GM12878 (cell line): ENCODE results near the gene FANCI. TPM values are rescaled to one million over a fixed set of nuclear protein-coding genes. Genes with fewer than 3 reads are reported as not detected.

ENCODE experiments used
- ATAC-seq: fragments of 200-7000 bp; cut with Tn5 transposase; 3 replicates; pipeline ENCODE4 v1.9.1; 2020; ENCODE audit warnings: mild to moderate bottlenecking, moderate library complexity
- BruUV-seq: library from RNA; stranded (reverse); fragments of 400-500 nt; replicated peaks from 2 replicates; lab custom pipeline; 2021; lab: Mats Ljungman, UMichigan
- CTCF ChIA-PET: fragments of 300-600 bp; sonication (Branson Sonifier 250); formaldehyde crosslinking; extraction: SDS; loops from one replicate; lab custom pipeline; 2021; ENCODE audit warnings: inconsistent platforms; lab: Yijun Ruan, JAX
- POLR2A ChIA-PET: fragments of 350-600 bp; formaldehyde crosslinking; extraction: SDS; loops from one replicate; lab custom pipeline; 2021; ENCODE audit warnings: inconsistent platforms; lab: Charles Lee
- RAD21 ChIA-PET: fragments of 300-600 bp; sonication (Branson Sonifier 250); formaldehyde crosslinking; loops from one replicate; lab custom pipeline; 2023; ENCODE audit warnings: antibody characterized with exemption; ENCODE audit not compliant: unreplicated experiment; lab: Charles Lee
- SMC1A ChIA-PET: fragments of 300-600 bp; sonication (Branson Sonifier 250); formaldehyde crosslinking; loops from one replicate; lab custom pipeline; 2023; ENCODE audit not compliant: unreplicated experiment, uncharacterized antibody; lab: Charles Lee
- DNase-seq: peaks from one replicate; pipeline ENCODE4 v3.0.0-alpha.2; 2011; ENCODE audit warnings: low read depth, low spot score
- FAIRE-seq: peaks from 3 replicates; lab custom pipeline; 2011; peaks lifted over from hg19 to GRCh38; lab: Jason Lieb, UNC
- H2AFZ ChIP-seq: 2 replicates; pipeline ENCODE4 v1.6.0; 2011; ENCODE audit warnings: low read depth, low read length, control low read depth; ENCODE audit not compliant: control insufficient read depth
- H3K27ac ChIP-seq: 2 replicates; pipeline ENCODE4 v1.5.1; 2011; ENCODE audit warnings: control low read depth; ENCODE audit not compliant: control insufficient read depth, insufficient read depth
- H3K27me3 ChIP-seq, 2 experiments: replicated peaks in 1 of 2; 2 replicates each; pipeline versions ENCODE4 v1.6.0 to v1.6.1; 2011; ENCODE audit warnings: low read length in 1 of 2; ENCODE audit not compliant: control insufficient read depth in 2 of 2, insufficient read depth in 2 of 2
- H3K36me3 ChIP-seq, 2 experiments: 2 replicates each; pipeline ENCODE4 v1.5.1; 2011; ENCODE audit warnings: low read length in 1 of 2; ENCODE audit not compliant: control insufficient read depth in 2 of 2, insufficient read depth in 2 of 2
- H3K4me1 ChIP-seq: 2 replicates; pipeline ENCODE4 v1.6.1; 2011; ENCODE audit warnings: mild to moderate bottlenecking, low read length, moderate library complexity, mixed read lengths; ENCODE audit not compliant: control insufficient read depth, insufficient read depth
- H3K4me2 ChIP-seq: 2 replicates; pipeline ENCODE4 v1.6.0; 2011; ENCODE audit warnings: control low read depth; ENCODE audit not compliant: control insufficient read depth, insufficient read depth
- H3K4me3 ChIP-seq: fragments of 200-600 bp; sonication (generic); 2 replicates; pipeline ENCODE4 v1.5.1; 2016
- H3K79me2 ChIP-seq: 2 replicates; pipeline ENCODE4 v1.6.0; 2011; ENCODE audit warnings: low read length; ENCODE audit not compliant: control insufficient read depth, insufficient read depth
- H3K9ac ChIP-seq: 2 replicates; pipeline ENCODE4 v1.8.0; 2011; ENCODE audit warnings: low read length, control low read depth, mixed read lengths; ENCODE audit not compliant: control insufficient read depth, insufficient read depth
- H3K9me3 ChIP-seq: replicated peaks from 3 replicates; pipeline ENCODE4 v1.5.1; 2011; ENCODE audit warnings: mild to moderate bottlenecking, low read length; ENCODE audit not compliant: control insufficient read depth, insufficient read depth
- H4K20me1 ChIP-seq: 2 replicates; pipeline ENCODE4 v1.6.0; 2011; ENCODE audit not compliant: control insufficient read depth, insufficient read depth
- CTCF ChIP-seq, 3 experiments: IDR thresholded peaks in 2 of 3; conservative IDR thresholded peaks in 1 of 3; 2 replicates each; pipeline ENCODE4 v1.5.1; 2011; ENCODE audit warnings: low read depth in 3 of 3, low read length in 3 of 3, mild to moderate bottlenecking in 3 of 3, control low read depth in 2 of 3, moderate library complexity in 2 of 3, inconsistent platforms in 1 of 3, mixed read lengths in 1 of 3; ENCODE audit not compliant: control insufficient read depth in 2 of 3, insufficient read depth in 1 of 3; ENCODE audit errors: extremely low read depth in 1 of 3
- RAD21 ChIP-seq: IDR thresholded peaks from 2 replicates; pipeline ENCODE4 v1.6.1; 2011; ENCODE audit warnings: mild to moderate bottlenecking, low read depth, low read length, moderate library complexity; ENCODE audit not compliant: insufficient read depth
- RBBP5 ChIP-seq: fragments of 200-600 bp; sonication (generic); conservative IDR thresholded peaks from 2 replicates; pipeline ENCODE4 v1.6.1; 2016
- SMC3 ChIP-seq: IDR thresholded peaks from 2 replicates; pipeline ENCODE4 v1.6.1; 2011; ENCODE audit warnings: low read length, improper control_type of control experiment, borderline replicate concordance
- TCF7 ChIP-seq: IDR thresholded peaks from 2 replicates; pipeline ENCODE4 v1.6.1; 2014; ENCODE audit warnings: antibody characterized with exemption, borderline replicate concordance
- YBX1 ChIP-seq: fragments of 450-650 bp; IDR thresholded peaks from 2 replicates; pipeline ENCODE4 v1.6.1; 2016; ENCODE audit warnings: antibody characterized with exemption
- ZSCAN29 ChIP-seq: fragments of 450-650 bp; IDR thresholded peaks from 2 replicates; pipeline ENCODE4 v1.6.1; 2017; ENCODE audit warnings: mild to moderate bottlenecking, moderate library complexity
- WGBS: methylation state at CpG from one replicate; pipeline ENCODE4 v1.1.6; 2016; ENCODE audit warnings: low lambda C conversion rate; ENCODE audit not compliant: insufficient replicate concordance, insufficient coverage; ENCODE audit errors: missing lambda C conversion rate; 5-methylcytosine and 5-hydroxymethylcytosine counted together
- in situ Hi-C: fragments of 300-500 bp; cut with MboI; formaldehyde crosslinking; loops from 9 replicates; pipeline ENCODE4 v1.14.3; 2018; ENCODE audit warnings: mixed read lengths
- intact Hi-C: fragments of 100-400 bp; cut with micrococcal nuclease; formaldehyde crosslinking; loops from one replicate; pipeline ENCODE4 v1.14.2; 2022; ENCODE audit not compliant: unreplicated experiment
- polyA plus RNA-seq, 11 experiments: library from polyadenylated mRNA; depleted of rRNA in 4 of 11; unstranded in 6 of 11; stranded (reverse) in 5 of 11; fragments of >200 nt; fragmentation: Nextera tagmentation in 4 of 11; fragmentation: Illumina TruSeq in 1 of 11; extraction: Ambion mirVana in 4 of 11; extraction: Trizol in 1 of 11; gene quantifications; 1 replicate in 1 of 11; 2 replicates in 10 of 11; pipeline versions ENCODE4 v1.2.1 to v1.2.3, GENCODE V29; 2011 to 2016; ENCODE audit warnings: inconsistent platforms in 2 of 11, missing spikeins in 2 of 11, low read depth in 1 of 11
- total RNA-seq, 4 experiments: library from RNA; depleted of rRNA in 3 of 4; stranded (reverse); fragments of >200 nt in 3 of 4; fragmentation: Illumina TruSeq in 1 of 4; extraction: Trizol in 1 of 4; gene quantifications; 2 replicates each; pipeline versions ENCODE4 v1.2.1 to v1.2.3, GENCODE V29; 2013 to 2021

FANCI gene
- total and polyA plus RNA-seq, 10 of the 15 experiments (the other 5 are each of a cell fraction or from before 2014, with no cell fraction given) = 38.1 to 129 (median 82.4) TPM

- Histone ChIP-seq H3K36me3 (no peaks in the 10 kb centered on the region), H3K4me2 (no peak overlapping the region), H3K9ac (no peak overlapping the region), H3K9me3 (no peaks in the 10 kb centered on the region), H3K27me3 (peaks cover 8 to 14% of the 10 kb centered on the region in 2 experiments), H3K4me1 (no peaks in the 10 kb centered on the region), H4K20me1 (0 out of 2 replicates have a peak, but pooled peaks cover 3% of the 10 kb centered on the region), H3K4me3 (no peak overlapping the region), H3K27ac (no peak overlapping the region), H2AFZ (no peak overlapping the region), H3K79me2 (no peaks in the 10 kb centered on the region)
- 4% methylated on average over 1 of the region's 2 CpGs for WGBS
- DNase-seq = no peak
- BruUV-seq = no TSS peak
- SMC1A ChIA-PET = no interaction called here
- RAD21 ChIA-PET = interaction anchor here (1.8 kb wide), 1 partner anchor 147 kb away, joined by 4 read pairs; no protein-coding TSS in a partner anchor
- POLR2A ChIA-PET = no interaction called here
- intact Hi-C loops (no loop called here), in situ Hi-C loops (loop anchor here (5.0 kb wide), 1 partner anchor 118 kb away; no protein-coding TSS in a partner anchor)
- no peak for FAIRE-seq
- CTCF ChIA-PET = interaction anchor here (1.0 to 7.5 kb wide), 4 partner anchors 46 to 147 kb away, joined by 3 to 68 read pairs (median 3); no protein-coding TSS in a partner anchor
- ATAC-seq = no peak
- no peak for TF ChIP-seq ZSCAN29
- no peak for TF ChIP-seq TCF7
- TF ChIP-seq YBX1 = no peak
Observed at GRCh38 chr15:89353991-89354390, 110.2 kb downstream of the FANCI start.

- Histone ChIP-seq H4K20me1 (0 out of 2 replicates have a peak, but pooled peaks cover 3% of the 10 kb centered on the region), H3K27ac (no peak overlapping the region), H3K4me2 (no peak overlapping the region), H3K27me3 (peaks cover 13 to 27% of the 10 kb centered on the region in 2 experiments), H3K4me1 (no peaks in the 10 kb centered on the region), H3K4me3 (no peak overlapping the region), H3K9ac (no peak overlapping the region), H3K36me3 (no peaks in the 10 kb centered on the region), H3K9me3 (no peaks in the 10 kb centered on the region), H2AFZ (no peak overlapping the region), H3K79me2 (no peaks in the 10 kb centered on the region)
- WGBS = 10% methylated on average over 13 of the region's 13 CpGs
- FAIRE-seq (no peak), ATAC-seq (peak; percentile 18; the same call in 2 of the 3 replicates), DNase-seq (no peak)
- POLR2A ChIA-PET = interaction anchor here (0.6 kb wide), 1 partner anchor 91 kb away, joined by 4 read pairs; no protein-coding TSS in a partner anchor
- in situ Hi-C loops = no loop called here
- intact Hi-C loops = no loop called here
- RAD21 ChIA-PET = interaction anchor here (1.0 to 3.2 kb wide), 4 partner anchors 19 to 150 kb away, joined by 3 to 25 read pairs (median 9); no protein-coding TSS in a partner anchor
- SMC1A ChIA-PET = interaction anchor here (0.9 to 3.2 kb wide), 7 partner anchors 17 to 150 kb away, joined by 3 to 12 read pairs (median 4); no protein-coding TSS in a partner anchor
- TF ChIP-seq CTCF (IDR thresholded peaks at IDR 0.05 in 2 of 3, conservative IDR thresholded peaks at IDR 0.05 in 1 of 3; ENCODE audit: control insufficient read depth in 2 of 3, extremely low read depth in 1 of 3, insufficient read depth in 1 of 3, low read depth in 3 of 3, low read length in 3 of 3) (peak; percentile 48; a peak in 5 of 6 replicates), RBBP5 (no peak), RAD21 (peak; percentile 17; the same call in 1 of the 2 replicates), SMC3 (peak; percentile 20; the same call in 1 of the 2 replicates)
- BruUV-seq = no TSS peak
- CTCF ChIA-PET = interaction anchor here (0.6 to 7.5 kb wide), 21 partner anchors 11 to 637 kb away, joined by 3 to 116 read pairs (median 8); partner anchors contain the start of gene POLG
Observed at GRCh38 chr15:89356634-89357298, 113.0 kb downstream of the FANCI start.
